Liver (tissue), 9 donors: ENCODE results near the gene MANBA. TPM values are rescaled to one million over a fixed set of nuclear protein-coding genes. Genes with fewer than 3 reads are reported as not detected.

ENCODE experiments used
- DNase-seq: peaks from one replicate; pipeline ENCODE4 v3.0.0-alpha.2; 2017; ENCODE audit warnings: low spot score
- H3K27ac ChIP-seq, 2 donors: one replicate each; pipeline ENCODE4 v1.7.0; 2013; ENCODE audit warnings: inconsistent platforms in 2 of 2, low read length in 2 of 2, control low read depth in 1 of 2, low read depth in 1 of 2, mild to moderate bottlenecking in 1 of 2
- H3K27me3 ChIP-seq, 4 donors: one replicate each; pipeline versions ENCODE4 v1.6.1 to v1.7.0; 2013; ENCODE audit warnings: low read length in 3 of 4, inconsistent platforms in 1 of 4, mild to moderate bottlenecking in 1 of 4, moderate library complexity in 1 of 4; ENCODE audit not compliant: control insufficient read depth in 4 of 4, insufficient read depth in 4 of 4
- H3K36me3 ChIP-seq, 4 donors: one replicate each; pipeline versions ENCODE4 v1.6.1 to v1.7.0; 2013; ENCODE audit warnings: low read length in 3 of 4, mild to moderate bottlenecking in 3 of 4, low read depth in 1 of 4, moderate library complexity in 1 of 4; ENCODE audit not compliant: control insufficient read depth in 4 of 4, insufficient read depth in 3 of 4
- H3K4me1 ChIP-seq, 4 donors: one replicate each; pipeline versions ENCODE4 v1.6.1 to v1.7.0; 2013; ENCODE audit warnings: low read length in 3 of 4, mild to moderate bottlenecking in 3 of 4, moderate library complexity in 1 of 4; ENCODE audit not compliant: control insufficient read depth in 4 of 4, insufficient read depth in 4 of 4
- H3K4me3 ChIP-seq, 3 donors: one replicate each; pipeline versions ENCODE4 v1.6.1 to v1.7.0; 2013; ENCODE audit warnings: low read length in 3 of 3, control low read depth in 1 of 3, low read depth in 1 of 3, mild to moderate bottlenecking in 1 of 3
- H3K9ac ChIP-seq, 2 donors: one replicate each; pipeline ENCODE4 v1.7.0; 2013; ENCODE audit warnings: low read length in 2 of 2, mild to moderate bottlenecking in 2 of 2, moderate library complexity in 2 of 2, control low read depth in 1 of 2, low read depth in 1 of 2
- H3K9me3 ChIP-seq, 4 donors: one replicate each; pipeline versions ENCODE4 v1.6.1 to v1.7.0; 2013; ENCODE audit warnings: low read length in 3 of 4; ENCODE audit not compliant: control insufficient read depth in 4 of 4
- ATF3 ChIP-seq: IDR thresholded peaks from 2 replicates; pipeline ENCODE4 v1.6.1; 2016; ENCODE audit warnings: antibody characterized with exemption
- CTCF ChIP-seq: fragments of 150-350 bp; IDR thresholded peaks from 2 replicates; pipeline ENCODE4 v1.5.1; 2017; ENCODE audit warnings: improper control_type of control experiment, low read depth, low read length; ENCODE audit not compliant: missing input control
- EGR1 ChIP-seq, 2 donors: IDR thresholded peaks; 2 replicates each; pipeline ENCODE4 v1.6.1; 2016 to 2018; ENCODE audit warnings: antibody characterized with exemption in 2 of 2, low read depth in 2 of 2
- FOXA2 ChIP-seq: IDR thresholded peaks from 2 replicates; pipeline ENCODE4 v1.6.1; 2016; ENCODE audit warnings: antibody characterized with exemption
- GABPA ChIP-seq, 2 donors: IDR thresholded peaks in 1 of 2; conservative IDR thresholded peaks in 1 of 2; 2 replicates each; pipeline ENCODE4 v1.6.1; 2016; ENCODE audit warnings: antibody characterized with exemption in 2 of 2, mild to moderate bottlenecking in 1 of 2, moderate library complexity in 1 of 2
- HNF4A ChIP-seq, 2 donors: conservative IDR thresholded peaks; 2 replicates each; pipeline ENCODE4 v1.6.1; 2016; ENCODE audit warnings: antibody characterized with exemption in 2 of 2, mild to moderate bottlenecking in 2 of 2
- HNF4G ChIP-seq: IDR thresholded peaks from 2 replicates; pipeline ENCODE4 v1.6.1; 2016; ENCODE audit warnings: antibody characterized with exemption
- MAX ChIP-seq: IDR thresholded peaks from 2 replicates; pipeline ENCODE4 v1.6.1; 2016; ENCODE audit warnings: antibody characterized with exemption
- RAD21 ChIP-seq, 2 donors: IDR thresholded peaks; 2 replicates each; pipeline ENCODE4 v1.6.1; 2016; ENCODE audit warnings: antibody characterized with exemption in 2 of 2, mild to moderate bottlenecking in 2 of 2
- REST ChIP-seq: IDR thresholded peaks from 2 replicates; pipeline ENCODE4 v1.6.1; 2016; ENCODE audit warnings: antibody characterized with exemption, mild to moderate bottlenecking
- RXRA ChIP-seq, 2 donors: IDR thresholded peaks; 2 replicates each; pipeline ENCODE4 v1.6.1; 2017 to 2018; ENCODE audit warnings: antibody characterized with exemption in 2 of 2, mild to moderate bottlenecking in 1 of 2
- SP1 ChIP-seq: IDR thresholded peaks from 2 replicates; pipeline ENCODE4 v1.6.1; 2018; ENCODE audit warnings: antibody characterized with exemption, mild to moderate bottlenecking
- TAF1 ChIP-seq: conservative IDR thresholded peaks from 2 replicates; pipeline ENCODE4 v1.6.1; 2016; ENCODE audit warnings: antibody characterized with exemption, mild to moderate bottlenecking
- WGBS: extraction: QIAGEN DNeasy Blood & Tissue Kit; methylation state at CpG from one replicate; pipeline ENCODE4 v1.1.7; 2013; 5-methylcytosine and 5-hydroxymethylcytosine counted together
- polyA plus RNA-seq, 2 donors: library from polyadenylated mRNA; stranded (reverse) in 1 of 2; unstranded in 1 of 2; fragments of 200-250 nt in 1 of 2; fragments of >200 nt in 1 of 2; fragmentation: Nextera tagmentation in 1 of 2; extraction: Ambion mirVana in 1 of 2; gene quantifications; one replicate each; pipeline versions ENCODE4 v1.2.1 to v1.2.3, GENCODE V29; 2013 to 2015
- total RNA-seq, 2 donors: library from RNA; depleted of rRNA; stranded (reverse); fragments of >200 nt; gene quantifications; one replicate each; pipeline ENCODE4 v1.2.3, GENCODE V29; 2014
- donor health status: healthy.
- donor health status: healthy.
- donor health status: healthy.
- donor health status: healthy.
- donor health status: healthy.

The MANBA gene
- total and polyA plus RNA-seq, 4 donors, result 7.1 to 24.2 (median 15.5) TPM

GRCh38 chr4:102600689-102601088 lies 160.1 kb downstream of the MANBA start:
- Histone ChIP-seq H3K36me3 (peaks cover 5 to 45% (median 39%) of the 10 kb centered on the region in 4 donors), H3K27me3 (no peaks in the 10 kb centered on the region), H3K4me3 (no peak overlapping the region), H3K9ac (no peak overlapping the region), H3K27ac (no peak overlapping the region), H3K9me3 (no peaks in the 10 kb centered on the region), H3K4me1 (no peaks in the 10 kb centered on the region)
- no peak for DNase-seq
- no peak for TF ChIP-seq RXRA (IDR thresholded peaks at IDR 0.05)
- TF ChIP-seq HNF4G, result no peak
- TF ChIP-seq EGR1 (IDR thresholded peaks at IDR 0.05; ENCODE audit: low read depth in 2 of 2), result no peak
- no peak for TF ChIP-seq ATF3
- TF ChIP-seq RAD21 (IDR thresholded peaks at IDR 0.05), result no peak
- no peak for TF ChIP-seq FOXA2
- TF ChIP-seq REST, result no peak
- no peak for TF ChIP-seq CTCF
- TF ChIP-seq MAX, result no peak
- no peak for TF ChIP-seq HNF4A (conservative IDR thresholded peaks at IDR 0.05)
- no peak for TF ChIP-seq GABPA (IDR thresholded peaks at IDR 0.05 in 1 of 2, conservative IDR thresholded peaks at IDR 0.05 in 1 of 2)
- no peak for TF ChIP-seq TAF1

GRCh38 chr4:102599886-102600285 lies 160.9 kb downstream of the MANBA start:
- no peak for DNase-seq
- Histone ChIP-seq H3K4me1 (no peaks in the 10 kb centered on the region), H3K9me3 (no peaks in the 10 kb centered on the region), H3K27me3 (no peaks in the 10 kb centered on the region), H3K4me3 (no peak overlapping the region), H3K27ac (no peak overlapping the region), H3K9ac (no peak overlapping the region), H3K36me3 (peaks cover 5 to 51% (median 42%) of the 10 kb centered on the region in 4 donors)
- WGBS, result 89% methylated on average over 3 of the region's 3 CpGs
- no peak for TF ChIP-seq REST
- no peak for TF ChIP-seq ATF3
- no peak for TF ChIP-seq RXRA (IDR thresholded peaks at IDR 0.05)
- no peak for TF ChIP-seq SP1
- TF ChIP-seq RAD21 (IDR thresholded peaks at IDR 0.05), result no peak
- TF ChIP-seq EGR1 (IDR thresholded peaks at IDR 0.05; ENCODE audit: low read depth in 2 of 2), result no peak
- TF ChIP-seq HNF4A (conservative IDR thresholded peaks at IDR 0.05), result no peak
- no peak for TF ChIP-seq MAX
